Activated CD4-positive, alpha-beta T cell treated with anti-CD3 and anti-CD28 coated beads, Interleukin-2, Interleukin-6, amounts not matched to agents 100 ng/mL and 50 ng/mL, durations not matched to agents 16 hours and 8 hours (primary cell): ENCODE results near the gene LRRC8E.
"Not testable (repeated sequence)": the region's sequence is repeated elsewhere in the genome, so short reads cannot be mapped to it uniquely, and the experiment has no call there.

ENCODE experiments used
- DNase-seq: peaks from one replicate; pipeline ENCODE4 v3.0.0-alpha.2; 2020

LRRC8E gene

GRCh38 chr19:7910321-7911161 is 22.2 kb downstream of the LRRC8E start:
- no peak for DNase-seq

DNA sequence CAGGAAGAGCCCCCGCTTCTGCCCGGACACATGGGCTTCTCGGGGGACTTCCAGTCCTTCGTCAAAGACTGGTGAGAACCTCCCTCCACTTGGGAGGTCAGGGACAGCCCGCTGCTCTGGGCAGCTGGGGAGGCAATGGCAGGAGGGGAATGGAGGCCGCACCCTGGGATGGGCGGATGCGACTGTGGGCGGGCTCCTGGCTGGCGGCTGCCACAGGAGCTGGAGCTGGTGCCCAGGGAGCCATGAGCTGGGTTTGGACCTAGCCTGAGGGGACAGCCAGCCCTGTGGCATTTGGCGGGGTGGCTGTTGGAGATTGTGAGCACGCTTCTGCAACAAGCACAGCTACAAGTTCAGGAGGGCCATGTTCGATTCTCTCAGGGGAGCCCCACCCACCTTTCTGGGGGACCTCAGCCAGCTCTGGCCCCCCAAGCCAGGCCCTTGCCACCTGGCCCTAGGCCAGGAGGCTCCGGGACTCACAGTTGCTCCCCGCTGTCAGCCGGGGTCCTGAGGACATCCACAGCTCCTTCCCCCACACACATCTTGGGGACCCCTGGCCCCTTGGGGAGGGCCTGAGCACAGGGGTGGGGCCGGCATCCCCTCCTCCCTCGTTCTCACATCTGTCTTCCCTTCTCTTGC is 23.3 kb downstream of the LRRC8E start:
- no peak for DNase-seq

- no peak for DNase-seq
Observed at GRCh38 chr19:7912144-7912696, 23.9 kb downstream of the LRRC8E start.

GRCh38 chr19:7912697-7913564 is 24.6 kb downstream of the LRRC8E start:
- DNase-seq = no peak

GRCh38 chr19:7913652-7914051 is 25.3 kb downstream of the LRRC8E start:
- no peak for DNase-seq

GRCh38 chr19:7914099-7914498 is 25.8 kb downstream of the LRRC8E start:
- DNase-seq = no peak

GRCh38 chr19:7914598-7915045 is 26.3 kb downstream of the LRRC8E start, which contains the start of gene TGFBR3L:
Gene TGFBR3L (plus strand): TSS chr19:7914830.
- DNase-seq = no peak

DNA sequence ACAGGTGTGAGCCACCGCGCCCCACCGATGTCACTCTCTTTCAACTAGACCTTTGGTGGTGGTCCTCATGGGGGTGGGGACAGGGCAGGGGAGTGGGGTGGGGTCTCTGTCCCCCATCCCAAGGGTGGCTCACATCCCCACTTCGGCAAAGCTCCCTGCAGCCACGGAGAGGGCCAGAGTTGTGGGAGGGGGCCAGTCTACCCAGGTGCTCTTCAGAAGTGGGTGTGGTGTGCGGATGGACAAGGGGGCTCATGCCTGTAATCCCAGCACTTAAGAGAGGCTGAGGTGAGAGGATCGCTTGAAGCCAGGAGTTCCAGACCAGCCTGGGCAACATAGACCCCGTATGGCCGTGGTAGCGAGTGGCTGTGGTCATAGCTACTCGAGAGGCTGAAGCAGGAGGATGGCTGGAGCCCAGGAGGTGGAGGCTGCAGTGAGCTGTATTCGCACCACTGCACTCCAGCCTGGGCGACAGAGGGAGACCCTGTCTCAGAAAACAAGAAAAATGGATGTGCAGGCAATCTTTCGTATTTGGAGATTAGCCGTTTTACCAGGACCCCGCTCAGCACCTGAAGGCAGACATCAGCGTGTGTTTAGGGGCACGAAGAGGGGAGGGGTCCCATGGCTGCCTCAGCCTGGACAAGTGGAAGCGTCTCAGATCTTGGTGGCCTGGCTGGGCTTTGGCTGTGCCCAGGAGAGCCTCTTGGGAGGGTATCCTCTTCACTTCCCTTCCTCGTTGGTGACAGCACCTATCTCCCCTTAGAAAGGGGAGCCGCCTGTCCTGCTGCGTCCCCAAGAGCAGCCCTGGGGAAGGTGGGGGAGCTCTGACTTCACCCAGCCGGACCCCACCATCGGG is 27.2 kb downstream of the LRRC8E start:
- DNase-seq = no peak

DNA sequence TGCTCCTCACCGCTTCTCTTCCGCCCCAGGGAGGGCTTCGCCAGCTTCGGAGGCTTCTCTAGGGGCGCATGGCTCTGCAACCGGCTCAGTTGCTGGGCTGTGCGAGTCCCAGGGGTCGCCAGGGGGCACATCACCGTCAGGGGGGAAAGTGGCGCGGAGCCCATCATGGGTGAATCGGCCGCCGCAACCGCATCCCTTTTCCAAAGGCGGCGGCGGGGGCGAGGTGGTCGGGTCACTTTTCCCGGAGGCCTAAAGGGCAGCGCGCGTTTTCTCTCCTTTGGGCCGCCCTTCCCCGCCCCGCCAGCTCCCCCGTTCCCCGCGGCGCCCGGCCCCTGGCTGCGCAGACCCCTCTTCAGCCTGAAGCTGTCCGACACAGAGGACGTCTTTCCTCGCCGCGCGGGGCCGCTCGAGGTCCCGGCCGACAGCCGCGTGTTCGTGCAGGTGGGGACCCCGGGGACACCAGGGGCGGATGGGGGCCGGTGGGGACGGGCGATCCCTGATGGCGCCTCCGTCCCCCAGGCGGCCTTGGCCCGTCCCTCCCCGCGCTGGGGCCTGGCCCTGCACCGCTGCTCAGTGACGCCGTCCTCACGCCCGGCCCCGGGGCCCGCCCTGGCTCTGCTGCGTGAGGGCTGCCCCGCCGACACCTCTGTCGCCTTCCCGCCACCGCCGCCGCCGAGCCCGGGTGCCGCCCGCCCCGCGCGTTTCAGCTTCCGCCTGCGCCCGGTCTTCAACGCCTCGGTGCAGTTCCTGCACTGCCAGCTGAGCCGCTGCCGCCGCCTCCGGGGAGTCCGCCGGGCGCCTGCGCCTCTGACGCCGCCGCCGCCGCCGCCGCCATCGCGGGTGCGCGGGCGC is 28.0 kb downstream of the LRRC8E start:
- peak; percentile 59 for DNase-seq

- no peak for DNase-seq
Observed at GRCh38 chr19:7916955-7917266, 28.6 kb downstream of the LRRC8E start.

DNA sequence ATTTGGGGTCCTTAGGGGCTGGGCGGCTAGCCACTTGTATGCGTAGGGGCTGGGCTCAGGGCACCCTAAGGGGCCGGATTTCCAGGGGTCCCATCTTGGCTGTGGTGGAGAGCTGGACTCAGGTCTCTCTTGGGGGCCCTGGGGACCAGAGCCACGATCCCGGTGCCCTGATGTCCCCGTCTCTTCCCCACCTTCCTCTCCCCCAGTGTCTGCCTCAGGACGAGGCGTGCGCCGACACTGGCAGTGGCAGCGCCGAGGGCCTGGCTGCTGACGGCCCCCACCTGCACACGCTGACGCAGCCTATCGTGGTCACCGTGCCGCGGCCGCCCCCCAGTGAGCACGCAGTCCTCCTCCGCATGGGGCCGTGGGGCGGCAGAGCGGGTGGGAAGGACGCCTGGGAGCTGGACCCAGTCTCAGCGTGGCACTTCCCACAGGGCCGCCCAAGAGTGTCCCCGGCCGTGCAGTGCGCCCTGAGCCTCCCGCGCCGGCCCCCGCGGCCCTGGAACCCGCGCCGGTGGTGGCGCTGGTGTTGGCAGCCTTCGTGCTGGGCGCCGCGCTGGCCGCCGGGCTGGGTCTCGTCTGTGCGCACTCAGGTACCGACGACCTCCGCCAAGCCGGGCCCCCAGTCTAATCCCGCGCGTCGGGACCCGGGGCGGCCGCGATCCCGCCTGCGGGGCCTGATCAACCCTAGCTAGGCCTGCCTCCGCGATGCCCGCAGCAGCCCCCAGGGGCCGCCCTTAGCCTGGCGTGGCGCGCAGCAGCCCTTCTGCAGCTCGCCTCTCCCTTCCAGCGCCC is 29.2 kb downstream of the LRRC8E start:
- peak; percentile 69 for DNase-seq

DNA sequence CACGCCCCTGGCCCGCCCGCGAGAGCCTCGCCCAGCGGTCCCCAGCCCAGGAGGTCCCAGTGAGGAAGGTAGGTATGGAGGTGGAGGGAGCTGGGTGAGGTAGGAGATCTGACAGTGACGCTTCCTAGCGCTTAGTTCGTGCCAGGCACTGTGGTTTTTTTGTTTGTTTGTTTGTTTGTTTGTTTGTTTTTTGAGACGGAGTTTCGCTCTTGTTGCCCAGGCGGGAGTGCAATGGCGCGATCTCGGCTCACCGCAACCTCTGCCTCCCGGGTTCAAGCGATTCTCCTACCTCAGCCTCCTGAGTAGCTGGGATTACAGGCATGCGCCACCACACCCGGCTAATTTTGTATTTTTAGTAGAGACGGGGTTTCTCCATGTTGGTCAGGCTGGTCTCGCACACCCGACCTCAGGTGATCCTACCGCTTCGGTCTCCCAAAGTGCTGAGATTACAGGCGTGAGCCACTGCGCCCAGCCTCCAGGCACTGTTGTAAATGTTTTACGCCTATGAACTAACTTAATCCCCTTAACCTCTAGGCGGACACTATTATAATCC is 29.8 kb downstream of the LRRC8E start:
- DNase-seq = not testable (repeated sequence)

DNA sequence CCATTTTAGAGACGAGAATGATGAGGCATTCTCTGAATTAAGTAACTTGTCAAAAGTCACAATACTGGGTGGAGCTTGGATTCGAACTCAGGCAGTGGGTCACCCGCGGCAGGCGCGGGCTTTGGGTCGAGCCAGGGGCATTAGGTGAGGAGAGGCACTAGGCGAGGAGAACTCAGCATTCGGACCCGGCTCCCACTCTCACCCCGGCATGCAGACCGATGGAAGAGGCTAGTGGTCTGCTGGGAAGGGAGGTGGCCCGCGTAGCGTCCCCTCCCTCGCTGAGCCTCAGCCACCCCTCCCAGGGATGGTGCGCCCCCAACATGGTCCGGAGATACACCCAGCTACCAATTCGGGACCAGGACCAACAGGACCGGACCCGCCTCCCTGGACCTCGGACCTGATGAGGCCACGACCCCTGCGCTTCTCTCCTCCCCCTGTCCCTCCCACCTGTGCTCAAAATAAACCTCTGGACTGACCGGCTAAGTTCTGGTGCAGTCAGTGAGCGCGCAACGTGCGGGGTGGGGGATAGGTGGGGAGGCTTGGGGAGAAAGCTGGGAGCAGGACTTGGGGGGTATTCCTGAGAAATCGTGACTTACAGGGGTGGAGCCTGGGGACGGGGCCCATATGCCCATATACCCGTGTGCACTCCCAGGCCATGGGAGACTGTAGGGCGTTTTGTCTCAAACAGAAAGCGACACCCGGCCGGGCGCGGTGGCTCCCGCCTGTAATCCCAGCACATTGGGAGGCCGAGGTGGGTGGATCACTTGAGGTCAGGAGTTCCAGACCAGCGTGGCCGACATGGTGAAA is 30.5 kb downstream of the LRRC8E start:
- DNase-seq = no peak

DNA sequence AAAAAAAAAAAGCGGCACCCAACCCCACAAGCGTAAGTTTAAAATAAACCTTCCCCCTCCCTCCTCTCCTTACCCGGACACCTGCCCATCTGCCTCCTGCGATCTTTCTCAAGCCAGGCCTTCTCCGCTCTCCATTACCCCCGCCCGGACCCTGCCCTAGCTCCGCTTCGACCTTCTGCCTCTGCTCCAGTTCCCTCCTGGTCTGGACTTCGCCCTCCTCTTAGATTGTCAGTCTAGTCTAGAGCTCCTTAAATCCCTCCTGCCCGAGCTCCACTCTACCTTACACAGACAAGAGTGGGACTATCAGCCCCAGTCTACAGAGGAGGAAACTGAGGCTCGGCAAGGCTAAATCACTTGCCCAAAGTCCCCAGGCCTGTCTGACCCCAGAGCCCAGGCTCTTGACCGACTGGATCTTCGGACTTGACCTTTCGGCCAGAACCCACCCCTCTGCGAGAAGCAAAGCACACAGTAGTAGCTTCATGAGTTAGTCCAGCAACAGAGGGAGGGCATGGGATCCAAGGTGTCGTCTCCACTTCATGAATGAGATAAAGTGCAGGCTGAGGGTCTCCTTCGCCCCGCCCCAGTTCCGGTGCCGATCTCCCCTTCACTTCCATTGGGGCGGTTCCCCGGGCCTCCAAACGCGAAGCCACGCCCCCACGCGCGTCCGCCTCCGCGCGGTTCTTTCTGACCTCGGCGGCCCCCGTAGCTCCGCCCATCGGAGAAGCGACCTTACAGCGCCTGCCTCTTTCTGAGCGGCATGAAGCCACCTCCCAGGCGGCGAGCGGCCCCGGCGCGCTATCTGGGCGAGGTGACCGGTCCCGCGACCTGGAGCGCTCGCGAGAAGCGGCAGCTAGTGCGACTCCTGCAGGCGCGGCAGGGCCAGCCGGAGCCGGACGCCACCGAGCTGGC is 31.6 kb downstream of the LRRC8E start, which contains the start of gene SNAPC2:
TSS of gene SNAPC2 (plus strand) at position 729 of the 909 bp plus-strand sequence. CDS start at position 758, 29 bp downstream.
- peak; percentile 97 for DNase-seq

DNA sequence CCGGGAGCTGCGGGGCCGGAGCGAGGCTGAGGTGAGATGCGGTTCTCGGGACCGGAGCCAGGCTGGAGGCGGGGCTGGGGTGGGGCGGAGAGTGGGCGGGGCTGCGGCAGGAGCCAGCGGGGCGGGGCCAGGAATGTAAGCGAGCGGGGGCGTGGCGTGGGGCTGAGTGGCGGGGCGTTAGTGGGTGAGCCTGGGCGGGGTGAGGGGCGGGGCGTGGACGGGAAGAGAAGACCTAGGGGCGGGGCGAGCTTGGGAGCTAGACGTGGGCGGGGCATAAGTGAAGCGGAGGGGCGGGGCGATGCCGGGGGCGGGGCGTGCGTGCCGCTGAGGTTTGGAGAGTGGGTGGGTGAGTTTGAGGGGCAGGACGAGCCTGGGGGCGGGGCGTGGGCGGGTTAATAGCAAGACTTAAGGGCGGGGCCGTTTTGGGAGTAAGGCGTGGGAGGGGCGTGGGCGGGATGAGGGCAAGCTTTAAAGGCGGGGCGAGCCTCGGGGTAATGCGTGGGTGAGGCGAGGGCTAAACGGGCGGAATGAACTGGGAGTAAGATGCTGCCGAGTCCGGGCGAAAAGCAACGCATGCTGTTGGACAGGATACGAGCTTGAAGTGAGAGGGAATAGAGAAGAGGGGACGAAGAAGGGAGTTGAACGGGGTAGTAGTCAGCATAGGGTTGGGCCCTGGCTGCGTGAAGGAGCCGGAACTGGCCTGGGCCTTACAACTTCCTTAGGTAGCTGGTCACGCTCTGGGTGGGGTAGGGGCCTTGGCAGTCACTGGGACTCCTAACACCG is 32.4 kb downstream of the LRRC8E start:
- peak; percentile 99 for DNase-seq

DNA sequence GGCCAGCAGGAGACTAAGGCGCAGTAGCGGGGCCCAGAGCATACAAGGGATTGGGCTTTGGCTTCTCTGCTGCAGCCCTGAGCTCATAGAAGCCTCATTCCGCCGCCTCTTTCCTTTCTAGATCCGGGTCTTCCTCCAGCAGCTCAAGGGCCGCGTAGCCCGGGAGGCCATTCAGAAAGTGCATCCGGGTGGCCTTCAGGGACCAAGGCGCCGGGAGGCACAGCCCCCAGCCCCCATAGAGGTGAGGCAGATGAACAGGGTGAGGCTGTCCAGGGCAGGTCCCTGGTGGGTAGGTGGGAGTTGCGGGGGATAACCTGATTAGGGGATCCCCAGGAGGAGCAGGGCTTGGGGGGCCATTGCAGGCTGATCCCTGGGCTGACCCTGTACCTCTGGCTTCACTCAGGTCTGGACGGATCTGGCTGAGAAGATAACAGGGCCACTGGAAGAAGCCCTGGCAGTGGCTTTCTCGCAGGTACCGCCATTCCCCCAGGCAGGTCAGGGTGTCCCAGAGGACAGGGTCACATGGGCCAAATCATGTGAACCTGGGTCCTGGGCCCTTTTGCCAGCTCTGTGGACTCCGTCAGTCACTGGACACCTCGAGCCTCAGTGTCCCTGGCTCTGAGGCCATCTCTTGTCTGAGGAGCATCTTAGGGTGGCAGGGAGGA is 33.1 kb downstream of the LRRC8E start:
- DNase-seq = no peak
